NCI-H526 (cell line): Measurements from ENCODE around the gene GNA15.

Experiments
- DNase-seq, 2 experiments: peaks; one replicate each; lab custom pipeline; 2025; lab: John Stamatoyannopoulos, UW

GNA15 gene

DNA sequence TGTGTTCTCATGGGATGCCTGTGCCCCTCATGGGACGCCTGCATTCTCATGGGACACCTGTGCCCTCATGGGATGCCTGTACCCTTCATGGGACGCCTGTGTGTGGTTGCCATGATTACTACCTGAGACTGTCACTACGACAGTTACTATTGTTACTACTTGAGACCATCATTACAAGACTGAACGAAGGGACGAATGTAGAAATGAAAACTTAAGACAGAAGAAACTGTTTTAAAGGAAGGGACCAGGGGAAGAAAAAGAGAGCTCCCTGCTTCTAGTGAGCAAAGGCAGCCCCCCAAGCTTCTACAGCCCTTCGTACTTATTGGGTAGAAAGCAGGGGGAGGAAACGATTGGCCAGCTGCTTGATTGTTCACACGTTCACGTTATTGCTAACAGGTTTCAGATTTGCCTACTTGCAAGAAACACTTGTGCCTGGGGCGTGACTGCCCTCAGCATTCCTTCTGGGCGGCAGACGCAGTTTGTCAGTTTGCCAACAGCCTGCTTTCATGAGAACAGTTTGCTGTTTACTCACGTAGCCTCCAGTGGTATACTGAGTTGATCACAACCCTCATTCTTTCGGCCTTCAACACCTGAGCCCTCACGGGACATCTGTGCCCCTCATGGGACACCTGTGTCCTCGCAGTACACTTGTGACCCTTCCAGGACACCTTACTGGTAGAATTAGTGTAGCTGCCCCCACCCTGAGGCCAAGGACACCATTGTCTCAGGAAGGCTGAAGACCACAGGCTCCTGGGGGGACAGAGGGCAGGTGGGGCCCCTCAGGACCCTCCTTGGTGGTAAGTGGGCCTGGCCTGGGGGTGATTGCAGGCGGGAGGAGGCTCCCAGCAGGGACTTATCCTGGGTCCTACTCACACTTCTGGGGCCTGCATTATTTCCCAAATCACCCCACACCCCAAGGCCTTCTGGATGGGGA lies 40.2 kb downstream of the GNA15 start:
- DNase-seq = peak; percentile 15 to 26

DNA sequence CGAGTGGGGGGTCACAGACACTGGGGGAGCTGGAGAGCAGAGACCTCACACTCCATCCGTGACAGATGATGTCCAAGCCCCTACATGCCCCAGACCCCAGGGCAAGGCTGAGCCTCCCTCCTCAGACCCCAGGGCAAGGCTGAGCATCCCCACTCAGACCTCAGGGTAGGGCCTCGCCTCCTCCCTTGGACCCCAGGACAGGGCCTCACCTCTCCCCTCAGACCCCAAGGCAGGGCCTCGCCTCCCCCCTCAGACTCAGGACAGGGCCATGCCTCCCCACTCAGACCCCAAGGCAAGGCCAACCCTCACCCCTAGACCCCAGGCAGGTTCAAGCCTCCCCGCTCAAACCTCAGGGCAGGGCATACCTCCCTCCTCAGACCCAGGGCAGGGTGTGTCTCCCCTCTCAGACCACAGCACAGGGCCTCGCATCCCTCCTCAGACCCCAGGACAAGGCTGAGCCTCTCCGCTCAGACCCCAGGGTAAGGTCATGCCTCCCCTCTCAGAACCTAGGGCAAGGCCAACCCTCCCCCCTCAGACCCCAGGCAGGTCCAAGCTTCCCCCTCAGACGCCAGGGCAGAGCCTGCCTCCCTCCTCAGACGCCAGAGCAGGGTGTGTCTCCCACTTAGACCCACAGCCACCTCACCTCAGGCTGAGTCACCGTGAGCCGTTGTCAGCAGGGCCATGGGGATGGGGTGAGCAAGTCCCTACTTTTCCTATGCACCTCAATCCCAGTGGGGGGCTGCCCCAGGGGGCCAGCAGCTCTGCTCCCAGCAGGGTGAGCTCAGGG lies 41.1 kb downstream of the GNA15 start:
- peak in 1 of 2 experiments; percentile 7 for DNase-seq

DNA sequence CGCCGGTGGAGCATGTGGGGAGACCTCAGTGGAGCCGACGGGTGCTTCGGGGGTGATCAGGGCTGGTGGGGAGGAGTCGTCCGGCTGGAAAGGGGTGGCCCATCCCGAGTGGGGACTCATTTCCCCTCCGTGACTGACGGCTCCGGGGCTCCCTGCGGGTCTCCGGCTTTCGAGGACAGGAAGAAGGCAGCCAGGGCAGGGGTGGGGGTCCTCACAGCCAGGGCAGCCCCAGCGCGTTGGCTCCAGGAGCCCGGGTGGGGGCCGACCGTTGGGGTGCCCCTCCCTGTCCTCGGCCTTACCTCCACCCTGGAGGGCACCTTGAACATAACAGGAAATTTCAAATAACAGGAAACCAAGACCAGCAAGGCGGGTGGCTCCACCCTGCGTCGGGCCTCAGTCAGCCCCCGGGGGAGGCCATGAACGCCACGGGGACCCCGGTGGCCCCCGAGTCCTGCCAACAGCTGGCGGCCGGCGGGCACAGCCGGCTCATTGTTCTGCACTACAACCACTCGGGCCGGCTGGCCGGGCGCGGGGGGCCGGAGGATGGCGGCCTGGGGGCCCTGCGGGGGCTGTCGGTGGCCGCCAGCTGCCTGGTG lies 42.6 kb downstream of the GNA15 start, which contains the start of gene S1PR4:
Gene S1PR4, plus strand, starts transcription at position 393 of the 596 bp plus-strand sequence. Its CDS starts 24 bp downstream, at position 417.
- DNase-seq = no peak

DNA sequence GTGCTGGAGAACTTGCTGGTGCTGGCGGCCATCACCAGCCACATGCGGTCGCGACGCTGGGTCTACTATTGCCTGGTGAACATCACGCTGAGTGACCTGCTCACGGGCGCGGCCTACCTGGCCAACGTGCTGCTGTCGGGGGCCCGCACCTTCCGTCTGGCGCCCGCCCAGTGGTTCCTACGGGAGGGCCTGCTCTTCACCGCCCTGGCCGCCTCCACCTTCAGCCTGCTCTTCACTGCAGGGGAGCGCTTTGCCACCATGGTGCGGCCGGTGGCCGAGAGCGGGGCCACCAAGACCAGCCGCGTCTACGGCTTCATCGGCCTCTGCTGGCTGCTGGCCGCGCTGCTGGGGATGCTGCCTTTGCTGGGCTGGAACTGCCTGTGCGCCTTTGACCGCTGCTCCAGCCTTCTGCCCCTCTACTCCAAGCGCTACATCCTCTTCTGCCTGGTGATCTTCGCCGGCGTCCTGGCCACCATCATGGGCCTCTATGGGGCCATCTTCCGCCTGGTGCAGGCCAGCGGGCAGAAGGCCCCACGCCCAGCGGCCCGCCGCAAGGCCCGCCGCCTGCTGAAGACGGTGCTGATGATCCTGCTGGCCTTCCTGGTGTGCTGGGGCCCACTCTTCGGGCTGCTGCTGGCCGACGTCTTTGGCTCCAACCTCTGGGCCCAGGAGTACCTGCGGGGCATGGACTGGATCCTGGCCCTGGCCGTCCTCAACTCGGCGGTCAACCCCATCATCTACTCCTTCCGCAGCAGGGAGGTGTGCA lies 43.3 kb downstream of the GNA15 start:
- DNase-seq = no peak

DNA sequence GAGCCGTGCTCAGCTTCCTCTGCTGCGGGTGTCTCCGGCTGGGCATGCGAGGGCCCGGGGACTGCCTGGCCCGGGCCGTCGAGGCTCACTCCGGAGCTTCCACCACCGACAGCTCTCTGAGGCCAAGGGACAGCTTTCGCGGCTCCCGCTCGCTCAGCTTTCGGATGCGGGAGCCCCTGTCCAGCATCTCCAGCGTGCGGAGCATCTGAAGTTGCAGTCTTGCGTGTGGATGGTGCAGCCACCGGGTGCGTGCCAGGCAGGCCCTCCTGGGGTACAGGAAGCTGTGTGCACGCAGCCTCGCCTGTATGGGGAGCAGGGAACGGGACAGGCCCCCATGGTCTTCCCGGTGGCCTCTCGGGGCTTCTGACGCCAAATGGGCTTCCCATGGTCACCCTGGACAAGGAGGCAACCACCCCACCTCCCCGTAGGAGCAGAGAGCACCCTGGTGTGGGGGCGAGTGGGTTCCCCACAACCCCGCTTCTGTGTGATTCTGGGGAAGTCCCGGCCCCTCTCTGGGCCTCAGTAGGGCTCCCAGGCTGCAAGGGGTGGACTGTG lies 44.0 kb downstream of the GNA15 start:
- no peak for DNase-seq

DNA sequence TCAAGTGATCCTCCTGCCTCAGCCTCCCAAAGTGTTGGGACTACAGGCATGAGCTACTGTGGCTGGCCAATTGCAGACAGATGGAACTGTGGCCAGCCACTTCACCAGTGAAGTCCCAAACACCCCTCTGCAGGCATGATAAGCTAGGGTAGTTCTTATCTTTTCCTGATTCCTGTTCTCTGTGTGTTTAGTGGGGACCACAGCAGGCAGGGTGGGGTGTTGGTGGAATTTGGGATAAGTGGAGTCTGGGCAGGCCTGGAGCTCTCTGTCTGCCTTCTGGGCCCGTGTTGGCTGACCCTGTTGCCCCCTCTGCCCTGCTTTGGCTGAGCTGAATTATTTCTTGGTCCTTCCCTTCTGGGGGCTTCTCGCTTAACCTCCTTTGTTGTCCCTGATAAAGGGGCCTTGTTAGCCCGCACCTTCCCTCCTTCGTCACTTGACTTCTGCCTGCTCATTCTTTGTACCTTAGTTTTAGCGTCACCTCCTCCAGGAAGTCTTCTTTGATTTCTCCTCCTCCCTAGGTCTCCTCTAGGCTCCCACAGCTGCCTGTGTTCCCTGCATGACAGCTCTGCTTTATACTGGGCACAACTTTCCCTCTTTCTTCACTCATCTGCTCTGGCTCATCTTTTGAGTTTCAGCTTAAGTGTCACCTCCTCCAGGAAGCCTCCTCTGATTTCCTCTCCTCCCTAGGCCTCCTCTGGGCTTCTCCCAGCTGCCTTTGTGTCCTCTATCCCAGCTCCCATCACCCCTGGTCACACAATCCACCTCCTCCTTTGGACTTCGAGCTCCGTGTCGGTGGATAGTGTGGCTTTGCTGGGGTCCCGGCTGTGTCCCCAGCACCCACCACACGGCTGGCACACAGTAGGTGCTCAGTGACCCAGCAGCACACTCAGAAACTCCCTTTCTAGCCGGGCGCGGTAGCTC lies 48.1 kb downstream of the GNA15 start:
- no peak for DNase-seq

DNA sequence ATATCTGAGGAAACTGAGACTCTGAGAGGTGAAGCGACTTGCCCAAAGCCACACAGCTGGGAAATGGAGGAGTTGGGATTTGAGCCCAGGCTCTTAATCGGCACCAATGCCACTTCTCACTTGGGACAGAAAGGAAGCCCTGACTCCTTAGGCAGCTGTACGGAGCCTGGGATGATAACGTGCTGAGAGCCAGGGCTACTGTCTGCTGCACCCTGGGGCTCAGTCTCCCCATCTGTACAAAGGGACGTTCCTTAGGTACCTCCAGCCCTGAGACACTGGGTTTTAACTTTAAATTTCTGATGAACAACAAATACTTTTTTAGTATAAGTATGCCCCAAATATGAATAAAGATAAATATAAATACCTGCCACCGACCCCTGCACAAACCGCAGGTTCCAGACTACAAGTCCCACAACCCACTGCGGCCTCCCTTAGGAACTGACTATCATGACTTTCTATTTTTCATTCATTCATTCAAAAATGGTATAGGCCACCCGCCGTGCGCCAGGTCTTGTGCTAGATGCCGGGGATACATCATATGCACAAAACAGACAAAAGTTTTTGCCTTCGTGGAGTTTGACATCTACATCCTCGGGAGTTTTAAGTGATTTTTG lies 49.1 kb downstream of the GNA15 start:
- peak in 1 of 2 experiments; percentile 80 for DNase-seq

DNA sequence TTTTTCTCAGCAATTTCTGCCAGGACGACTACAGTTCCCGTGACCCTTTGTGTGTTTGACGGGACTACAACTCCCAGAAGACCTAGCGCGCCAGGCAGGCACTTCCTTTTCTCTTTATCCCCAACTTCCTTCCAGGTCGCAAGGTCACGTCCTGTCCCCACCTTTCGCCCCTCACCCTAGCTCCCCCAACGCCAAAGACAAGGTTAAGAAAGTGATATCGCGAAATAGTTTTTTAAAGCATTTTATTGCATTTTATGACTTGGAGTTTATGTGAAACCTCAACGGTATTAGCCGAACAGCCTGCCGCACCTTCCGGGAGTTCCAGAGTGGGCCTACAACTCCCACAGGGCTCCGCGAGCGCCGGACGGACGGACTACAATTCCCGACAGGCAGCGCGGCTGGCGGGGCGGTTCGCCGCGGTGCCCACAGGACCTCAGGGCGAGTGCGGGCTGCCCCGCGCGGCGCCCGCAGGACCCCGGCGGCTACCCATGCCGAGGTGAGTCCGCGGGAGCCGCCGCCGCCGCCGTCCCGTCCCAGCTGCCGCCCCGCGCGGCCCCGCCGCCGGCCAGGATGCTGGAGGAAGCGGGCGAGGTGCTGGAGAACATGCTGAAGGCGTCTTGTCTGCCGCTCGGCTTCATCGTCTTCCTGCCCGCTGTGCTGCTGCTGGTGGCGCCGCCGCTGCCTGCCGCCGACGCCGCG lies 49.8 kb downstream of the GNA15 start, which contains the start of gene NCLN:
Gene NCLN, plus strand, starts transcription at position 470 of the 699 bp plus-strand sequence. Its CDS starts 101 bp downstream, at position 571.
- DNase-seq = peak; percentile 84 to 89

DNA sequence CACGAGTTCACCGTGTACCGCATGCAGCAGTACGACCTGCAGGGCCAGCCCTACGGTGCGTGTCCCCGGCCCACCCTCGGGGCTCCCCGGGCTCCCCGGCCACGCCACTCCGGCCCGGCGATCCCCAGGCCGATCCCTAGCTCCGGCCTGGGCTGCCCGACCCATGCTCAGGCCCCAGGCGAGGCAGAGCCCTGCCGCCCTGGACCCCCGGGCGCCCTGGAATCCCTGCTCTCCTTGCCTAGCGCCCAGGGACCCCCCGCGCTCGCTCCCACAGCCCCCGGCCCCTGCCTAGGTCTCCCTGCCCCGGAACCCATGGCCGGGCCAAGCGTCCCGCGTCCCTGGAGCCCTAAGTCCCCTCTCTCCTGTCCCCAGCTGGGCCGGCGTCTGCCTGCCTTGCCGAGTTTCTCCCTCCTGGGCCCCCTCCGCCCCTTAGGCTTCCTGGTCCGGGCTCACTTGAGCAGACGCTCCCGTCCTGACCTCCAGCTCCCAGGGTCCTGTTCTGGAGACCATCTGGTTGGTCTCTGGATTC lies 50.4 kb downstream of the GNA15 start:
- peak in 1 of 2 experiments; percentile 19 for DNase-seq

DNA sequence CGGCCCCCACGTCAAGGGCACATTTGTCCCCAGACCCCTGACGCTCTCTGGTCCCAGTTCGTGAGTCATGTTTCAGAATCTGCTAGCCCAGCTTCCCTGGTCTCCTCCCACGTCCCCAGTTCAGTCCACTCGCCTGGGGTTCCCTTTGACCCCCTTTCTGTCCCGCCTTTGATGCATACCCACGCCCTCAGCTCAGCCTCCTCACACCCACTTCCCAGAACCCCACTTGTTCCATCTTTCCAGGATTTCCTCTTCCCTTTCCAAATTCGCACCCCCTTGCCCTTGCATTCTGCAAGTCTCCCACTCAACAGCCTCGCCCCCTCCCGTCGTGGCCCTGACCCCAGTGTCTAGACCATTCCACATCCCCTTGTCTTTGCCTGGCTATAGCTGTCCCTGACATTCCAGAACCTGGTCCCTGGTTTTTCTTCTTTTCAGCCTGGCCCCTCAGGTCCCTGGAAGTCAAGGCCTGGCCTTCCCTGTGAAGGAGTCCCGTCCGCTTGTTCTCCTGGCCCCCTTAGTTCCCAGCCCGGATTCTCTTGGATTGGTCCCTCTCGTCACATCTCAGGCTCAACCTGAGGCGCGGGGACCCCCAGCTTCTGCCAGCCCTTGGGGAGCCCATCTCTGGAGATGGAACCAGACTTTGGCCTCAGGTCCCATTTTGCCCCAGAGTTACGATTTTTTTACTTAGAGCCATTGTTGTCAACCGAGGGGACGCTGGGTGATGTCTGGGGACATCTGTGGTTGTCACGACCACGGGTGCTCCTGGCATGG lies 51.2 kb downstream of the GNA15 start:
- no peak for DNase-seq

DNA sequence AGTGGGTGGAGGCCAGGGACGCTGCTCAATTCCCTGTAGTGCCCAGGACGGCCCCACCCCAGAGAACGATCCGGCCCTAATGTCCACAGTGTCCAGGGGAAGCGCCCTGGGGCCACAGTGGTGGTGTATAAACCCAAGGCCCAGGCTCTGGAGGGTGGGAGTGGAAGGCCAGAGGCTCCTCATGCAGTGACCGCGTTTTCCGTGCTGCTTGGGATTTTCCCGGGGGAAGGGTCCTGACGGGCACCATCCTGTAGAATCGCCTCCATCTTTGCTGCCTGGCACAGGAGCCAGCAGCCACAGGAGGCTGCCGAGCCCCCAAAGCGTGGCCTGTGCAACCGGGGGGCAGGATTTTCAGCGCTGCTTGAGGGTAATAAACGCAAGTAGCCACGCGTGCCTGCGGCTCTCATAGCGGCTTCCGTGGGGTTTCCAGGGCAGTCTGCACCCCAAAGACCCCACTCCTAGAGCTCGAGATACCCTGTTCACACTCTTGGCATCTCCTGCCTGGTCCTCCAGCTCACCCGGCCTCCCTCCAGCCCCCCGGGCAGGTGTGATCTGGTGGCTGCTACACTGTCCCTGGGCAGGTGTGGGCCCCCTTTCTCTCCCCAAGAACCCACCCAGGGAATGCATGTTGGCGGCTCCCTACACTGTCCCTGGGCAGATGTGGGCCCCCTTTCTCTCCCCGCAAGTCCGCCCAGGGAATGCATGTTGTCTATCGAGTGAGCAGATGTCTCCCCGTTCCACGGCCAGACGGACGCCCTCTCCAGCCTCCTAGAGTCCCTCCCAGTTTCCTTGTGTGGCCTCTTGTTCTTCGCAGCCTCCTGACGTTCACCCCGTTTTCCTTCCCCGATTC lies 52.1 kb downstream of the GNA15 start:
- DNase-seq = no peak

DNA sequence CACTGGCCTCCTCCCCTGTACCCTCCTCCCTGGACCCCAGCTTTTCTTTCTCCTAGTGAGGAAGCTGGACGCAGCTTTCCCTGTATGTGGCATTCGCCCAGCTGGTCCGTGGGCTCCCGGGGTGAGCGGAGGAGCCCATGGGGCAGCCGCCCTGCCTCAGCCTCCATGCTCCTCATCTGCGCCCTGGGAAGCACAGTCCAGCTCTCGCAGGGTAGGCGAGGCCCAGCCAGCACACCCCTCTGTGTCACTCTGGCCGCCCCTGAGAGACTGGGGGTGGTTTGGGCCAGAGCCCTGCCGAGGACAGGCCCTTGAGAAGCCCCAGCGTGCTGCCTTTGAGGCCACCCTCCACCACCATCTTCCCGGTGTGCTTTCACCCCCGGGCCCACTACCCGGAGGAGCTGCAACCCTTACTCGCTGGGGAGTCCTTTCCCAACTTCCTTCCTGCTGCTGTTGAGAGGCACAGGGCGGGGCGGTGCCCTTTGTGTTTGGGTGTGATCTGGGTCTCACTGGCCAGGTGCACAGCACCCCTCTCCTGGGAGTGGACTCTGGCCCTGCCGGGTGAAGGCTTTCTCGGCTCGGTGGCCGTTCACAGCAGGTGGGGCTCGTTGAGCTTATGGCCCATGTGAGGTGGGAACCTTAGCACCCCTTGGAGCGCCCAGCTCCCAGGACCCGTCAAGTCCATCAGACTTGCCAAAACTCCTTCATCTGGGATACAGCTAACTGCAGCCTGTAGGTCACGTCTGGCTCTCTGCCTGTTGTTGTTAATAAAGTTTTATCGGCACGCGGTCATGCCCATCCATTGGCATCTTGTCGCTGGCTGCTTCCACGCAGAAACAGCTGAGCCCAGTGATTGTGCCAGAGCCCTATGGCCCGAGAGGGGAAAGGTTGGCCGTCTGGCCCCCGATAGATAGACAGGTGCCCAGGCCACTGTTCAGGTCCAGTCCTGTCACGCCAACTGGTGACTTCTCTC lies 53.1 kb downstream of the GNA15 start:
- no peak for DNase-seq

DNA sequence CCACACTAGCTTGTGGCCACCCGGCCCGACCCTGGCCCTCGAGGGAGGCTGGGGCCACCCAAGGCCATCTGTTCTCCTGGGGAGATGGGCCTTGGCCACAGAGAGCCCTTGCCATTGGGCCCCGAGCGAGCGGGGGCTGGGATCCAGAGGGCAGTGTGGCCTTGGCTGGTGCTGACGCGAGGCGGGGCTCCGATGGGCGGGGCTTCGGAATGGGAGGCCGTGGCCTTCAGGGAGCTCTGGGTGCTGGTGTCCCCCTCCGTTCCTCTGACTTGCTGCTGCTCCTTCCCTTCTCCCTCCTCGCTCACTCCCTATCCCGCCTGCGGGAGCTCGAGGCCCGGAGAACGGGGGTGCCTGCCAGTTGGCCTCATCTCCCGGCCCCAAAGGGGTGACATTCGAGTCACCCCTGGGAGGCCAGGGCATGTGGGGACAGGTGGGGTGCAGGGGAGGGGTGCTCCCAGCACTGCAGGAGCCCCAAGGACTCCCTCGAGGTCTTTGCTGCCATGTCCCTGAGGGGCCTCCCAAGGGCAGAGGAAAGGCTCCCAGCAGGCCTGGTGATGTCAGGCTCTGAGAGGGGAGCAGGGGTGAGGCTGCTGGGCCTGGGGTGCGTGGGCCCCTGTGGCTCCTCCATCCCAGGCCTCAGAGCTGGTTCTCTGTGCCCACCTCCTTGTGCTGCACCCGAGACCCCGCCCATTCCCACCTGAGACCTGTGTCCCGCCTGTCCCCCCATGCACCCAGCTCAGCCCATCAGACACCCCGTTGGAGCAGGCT lies 54.1 kb downstream of the GNA15 start:
- no peak for DNase-seq

DNA sequence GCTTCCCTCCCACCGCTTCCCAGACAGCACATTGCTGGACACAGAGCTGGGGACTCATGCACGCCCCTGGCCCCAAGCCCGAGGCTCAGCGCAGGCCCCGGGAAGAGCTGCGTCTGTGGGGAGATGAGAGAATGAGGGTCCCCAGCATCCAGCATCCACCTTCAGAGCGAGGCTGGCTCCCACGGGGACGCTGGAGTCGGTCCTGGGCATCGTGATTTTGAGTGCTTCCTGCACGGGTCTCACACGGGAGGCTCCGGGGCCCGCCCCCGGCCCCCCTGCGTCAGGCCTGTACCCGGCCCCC lies 54.6 kb downstream of the GNA15 start:
- no peak for DNase-seq
